H9 (cell line): ENCODE measurements around the gene SNX27. TPM values are rescaled to one million over a fixed set of nuclear protein-coding genes. Genes with fewer than 3 reads are reported as not detected.

Experiments
- DNase-seq: peaks from one replicate; pipeline ENCODE4 v3.0.0-alpha.2; 2017
- H2AFZ ChIP-seq: one replicate; pipeline ENCODE4 v1.6.1; 2013; ENCODE audit warnings: mild to moderate bottlenecking, low read length, control low read depth, moderate library complexity
- H2AK5ac ChIP-seq: 2 replicates; pipeline ENCODE4 v1.6.1; 2013; ENCODE audit warnings: low read length, control low read depth, mixed read lengths; ENCODE audit not compliant: insufficient read length
- H2BK120ac ChIP-seq: one replicate; pipeline ENCODE4 v1.6.1; 2013; ENCODE audit warnings: low read depth, mild to moderate bottlenecking, low read length, control low read depth, inconsistent platforms; ENCODE audit not compliant: poor library complexity, severe bottlenecking
- H2BK12ac ChIP-seq: 2 replicates; pipeline ENCODE4 v1.6.1; 2013; ENCODE audit warnings: low read length, control low read depth, mixed read lengths, low read depth; ENCODE audit not compliant: insufficient read length
- H2BK15ac ChIP-seq: 2 replicates; pipeline ENCODE4 v1.6.1; 2013; ENCODE audit warnings: low read depth, low read length, control low read depth
- H2BK20ac ChIP-seq: one replicate; pipeline ENCODE4 v1.6.1; 2013; ENCODE audit warnings: low read depth, mild to moderate bottlenecking, low read length, control low read depth, inconsistent platforms; ENCODE audit not compliant: poor library complexity, severe bottlenecking
- H2BK5ac ChIP-seq: 2 replicates; pipeline ENCODE4 v1.6.1; 2013; ENCODE audit warnings: low read length, control low read depth, mixed read lengths; ENCODE audit not compliant: insufficient read length
- H3K14ac ChIP-seq: 2 replicates; pipeline ENCODE4 v1.6.1; 2013; ENCODE audit warnings: low read length, control low read depth; ENCODE audit not compliant: insufficient read depth
- H3K18ac ChIP-seq: 2 replicates; pipeline ENCODE4 v1.6.1; 2013; ENCODE audit warnings: low read depth, mild to moderate bottlenecking, mixed read lengths, low read length, control low read depth; ENCODE audit not compliant: insufficient read length
- H3K23ac ChIP-seq: 2 replicates; pipeline ENCODE4 v1.6.1; 2013; ENCODE audit warnings: low read length, control low read depth, mixed read lengths, low read depth; ENCODE audit not compliant: insufficient read length
- H3K23me2 ChIP-seq: 2 replicates; pipeline ENCODE4 v1.6.1; 2013; ENCODE audit warnings: low read depth, mild to moderate bottlenecking, mixed read lengths, low read length, control low read depth; ENCODE audit not compliant: insufficient read length, poor library complexity, severe bottlenecking
- H3K27ac ChIP-seq: 2 replicates; pipeline ENCODE4 v1.5.1; 2013; ENCODE audit warnings: low read length, control low read depth, mixed read lengths, low read depth; ENCODE audit not compliant: insufficient read length
- H3K27me3 ChIP-seq: 2 replicates; pipeline ENCODE4 v1.6.1; 2013; ENCODE audit warnings: low read length, control low read depth, inconsistent platforms; ENCODE audit not compliant: insufficient read depth
- H3K4ac ChIP-seq: 2 replicates; pipeline ENCODE4 v1.6.1; 2013; ENCODE audit warnings: low read depth, mild to moderate bottlenecking, control low read depth, inconsistent platforms, low read length, moderate library complexity
- H3K4me1 ChIP-seq: 2 replicates; pipeline ENCODE4 v1.6.1; 2013; ENCODE audit warnings: low read length, control low read depth, inconsistent platforms; ENCODE audit not compliant: insufficient read depth
- H3K4me2 ChIP-seq: 2 replicates; pipeline ENCODE4 v1.6.1; 2013; ENCODE audit warnings: low read length, control low read depth, mixed read lengths; ENCODE audit not compliant: insufficient read length, insufficient read depth
- H3K56ac ChIP-seq: 2 replicates; pipeline ENCODE4 v1.6.1; 2013; ENCODE audit warnings: low read depth, mild to moderate bottlenecking, mixed read lengths, low read length, control low read depth; ENCODE audit not compliant: insufficient read length
- H3K79me1 ChIP-seq: 2 replicates; pipeline ENCODE4 v1.6.1; 2013; ENCODE audit warnings: low read depth, mild to moderate bottlenecking, moderate library complexity, low read length, control low read depth, inconsistent platforms; ENCODE audit not compliant: insufficient read depth, poor library complexity, severe bottlenecking
- H3K79me2 ChIP-seq: 2 replicates; pipeline ENCODE4 v1.6.1; 2013; ENCODE audit warnings: low read length, control low read depth, inconsistent platforms; ENCODE audit not compliant: insufficient read depth
- H3K9ac ChIP-seq: 2 replicates; pipeline ENCODE4 v1.6.1; 2013; ENCODE audit warnings: low read length, control low read depth, mixed read lengths; ENCODE audit not compliant: insufficient read length; ENCODE audit errors: extremely low read depth
- H3K9me3 ChIP-seq: one replicate; pipeline ENCODE4 v1.6.1; 2013; ENCODE audit warnings: low read depth, low read length, inconsistent platforms; ENCODE audit not compliant: control insufficient read depth
- H3T11ph ChIP-seq: one replicate; pipeline ENCODE4 v1.6.1; 2013; ENCODE audit warnings: mild to moderate bottlenecking, low read length, control low read depth, inconsistent platforms
- H4K20me1 ChIP-seq: one replicate; pipeline ENCODE4 v1.6.1; 2013; ENCODE audit not compliant: control insufficient read depth, insufficient read length, insufficient read depth
- H4K5ac ChIP-seq: 2 replicates; pipeline ENCODE4 v1.6.1; 2013; ENCODE audit warnings: low read depth, mild to moderate bottlenecking, mixed read lengths, low read length, control low read depth; ENCODE audit not compliant: insufficient read length
- H4K8ac ChIP-seq: replicated peaks from 2 replicates; pipeline ENCODE4 v1.6.1; 2013; ENCODE audit warnings: low read length, control low read depth, mixed read lengths, low read depth; ENCODE audit not compliant: insufficient read length
- H4K91ac ChIP-seq: 2 replicates; pipeline ENCODE4 v1.6.1; 2013; ENCODE audit warnings: low read depth, mild to moderate bottlenecking, moderate library complexity, mixed read lengths, low read length, control low read depth; ENCODE audit not compliant: insufficient read length
- H3K27ac Mint-ChIP-seq, 3 experiments: 2 replicates in 2 of 3; 3 replicates in 1 of 3; pipeline ENCODE4 v1.8.0; 2020 to 2021; ENCODE audit warnings: mixed read lengths in 3 of 3, mild to moderate bottlenecking in 1 of 3, moderate library complexity in 1 of 3
- H3K27me3 Mint-ChIP-seq: 2 replicates; pipeline ENCODE4 v1.8.0; 2021; ENCODE audit warnings: low read depth, mild to moderate bottlenecking, moderate library complexity, mixed read lengths
- H3K36me3 Mint-ChIP-seq, 3 experiments: 2 replicates in 2 of 3; 3 replicates in 1 of 3; pipeline ENCODE4 v1.8.0; 2020 to 2021; ENCODE audit warnings: low read depth in 3 of 3, mixed read lengths in 3 of 3; ENCODE audit not compliant: insufficient read depth in 1 of 3
- H3K4me1 Mint-ChIP-seq, 2 experiments: 2 replicates each; pipeline ENCODE4 v1.8.0; 2020; ENCODE audit warnings: mixed read lengths in 2 of 2
- H3K4me3 Mint-ChIP-seq, 2 experiments: 2 replicates in 1 of 2; 3 replicates in 1 of 2; pipeline ENCODE4 v1.8.0; 2020 to 2021; ENCODE audit warnings: mild to moderate bottlenecking in 2 of 2, mixed read lengths in 2 of 2, moderate library complexity in 1 of 2
- H3K9me3 Mint-ChIP-seq, 2 experiments: 2 replicates in 1 of 2; 3 replicates in 1 of 2; pipeline ENCODE4 v1.8.0; 2020; ENCODE audit warnings: mild to moderate bottlenecking in 2 of 2, mixed read lengths in 2 of 2, moderate library complexity in 1 of 2
- WGBS: extraction: QIAGEN DNeasy Blood & Tissue Kit; methylation state at CpG from one replicate; pipeline ENCODE4 v1.1.7; 2013; ENCODE audit warnings: missing lambda C conversion rate, low lambda C conversion rate, mixed read lengths; ENCODE audit not compliant: insufficient read length; ENCODE audit errors: extremely low coverage; 5-methylcytosine and 5-hydroxymethylcytosine counted together
- total RNA-seq: library from RNA; stranded (reverse); gene quantifications from 2 replicates; pipeline ENCODE4 v1.2.1, GENCODE V29; 2021
- TF ChIP-seq, protein P1 (sequence below): fragments of 200-600 bp; sonication (generic); conservative IDR thresholded peaks from 3 replicates; pipeline ENCODE4 v1.8.0; 2021; ENCODE audit warnings: antibody characterized with exemption, mild to moderate bottlenecking

SNX27 gene
- total RNA-seq, 1 experiment from 2014 or later, result 48.9 TPM

GRCh38 chr1:151704246-151704645 lies 92.4 kb downstream of the SNX27 start:
- H3T11ph ChIP-seq, result no peak overlapping the region
- WGBS, result no CpG with 5 or more reads among the region's 4 CpGs
- no peak overlapping the region for H2AFZ ChIP-seq
- H3K27ac ChIP-seq, result no peak overlapping the region
- no peak for DNase-seq
- no peak overlapping the region for H2BK20ac ChIP-seq
- H3K23ac ChIP-seq, result no peak overlapping the region
- Mint-ChIP-seq H3K36me3 (peaks cover under 1 to 19% (median 18%) of the 10 kb centered on the region in 3 experiments; a peak in 6 of 7 replicates), H3K9me3 (no peaks in the 10 kb centered on the region), H3K27ac (peak overlapping the region; percentile 8 to 77 (median 34); a peak in 2 of 7 replicates), H3K4me1 (peaks cover 4 to 10% of the 10 kb centered on the region in 2 experiments; a peak in 3 of 4 replicates), H3K27me3 (no peaks in the 10 kb centered on the region), H3K4me3 (no peak overlapping the region)
- no peak overlapping the region for H2AK5ac ChIP-seq
- no peak overlapping the region for H2BK120ac ChIP-seq
- H3K23me2 ChIP-seq, result no peaks in the 10 kb centered on the region
- no peak overlapping the region for H3K56ac ChIP-seq
- no peak overlapping the region for H2BK15ac ChIP-seq
- H3K4ac ChIP-seq, result no peak overlapping the region
- H2BK12ac ChIP-seq, result no peak overlapping the region
- H4K5ac ChIP-seq, result no peak overlapping the region
- H4K91ac ChIP-seq, result no peak overlapping the region
- no peak overlapping the region for H3K18ac ChIP-seq
- H3K4me2 ChIP-seq, result no peak overlapping the region
- no peak overlapping the region for H3K9ac ChIP-seq
- no peaks in the 10 kb centered on the region for H3K9me3 ChIP-seq
- H4K8ac ChIP-seq, result no peak overlapping the region
- no peaks in the 10 kb centered on the region for H4K20me1 ChIP-seq
- TF ChIP-seq, protein P1, sequence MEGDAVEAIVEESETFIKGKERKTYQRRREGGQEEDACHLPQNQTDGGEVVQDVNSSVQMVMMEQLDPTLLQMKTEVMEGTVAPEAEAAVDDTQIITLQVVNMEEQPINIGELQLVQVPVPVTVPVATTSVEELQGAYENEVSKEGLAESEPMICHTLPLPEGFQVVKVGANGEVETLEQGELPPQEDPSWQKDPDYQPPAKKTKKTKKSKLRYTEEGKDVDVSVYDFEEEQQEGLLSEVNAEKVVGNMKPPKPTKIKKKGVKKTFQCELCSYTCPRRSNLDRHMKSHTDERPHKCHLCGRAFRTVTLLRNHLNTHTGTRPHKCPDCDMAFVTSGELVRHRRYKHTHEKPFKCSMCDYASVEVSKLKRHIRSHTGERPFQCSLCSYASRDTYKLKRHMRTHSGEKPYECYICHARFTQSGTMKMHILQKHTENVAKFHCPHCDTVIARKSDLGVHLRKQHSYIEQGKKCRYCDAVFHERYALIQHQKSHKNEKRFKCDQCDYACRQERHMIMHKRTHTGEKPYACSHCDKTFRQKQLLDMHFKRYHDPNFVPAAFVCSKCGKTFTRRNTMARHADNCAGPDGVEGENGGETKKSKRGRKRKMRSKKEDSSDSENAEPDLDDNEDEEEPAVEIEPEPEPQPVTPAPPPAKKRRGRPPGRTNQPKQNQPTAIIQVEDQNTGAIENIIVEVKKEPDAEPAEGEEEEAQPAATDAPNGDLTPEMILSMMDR, result no peak
- H3K79me1 ChIP-seq, result no peaks in the 10 kb centered on the region
- H3K14ac ChIP-seq, result no peak overlapping the region; the same call in 1 of the 2 replicates
- no peaks in the 10 kb centered on the region for H3K79me2 ChIP-seq
- H3K27me3 ChIP-seq, result no peaks in the 10 kb centered on the region
- no peaks in the 10 kb centered on the region for H3K4me1 ChIP-seq
- H2BK5ac ChIP-seq, result no peak overlapping the region
